ENCODE measurements around the gene SLC25A53.

DNA sequence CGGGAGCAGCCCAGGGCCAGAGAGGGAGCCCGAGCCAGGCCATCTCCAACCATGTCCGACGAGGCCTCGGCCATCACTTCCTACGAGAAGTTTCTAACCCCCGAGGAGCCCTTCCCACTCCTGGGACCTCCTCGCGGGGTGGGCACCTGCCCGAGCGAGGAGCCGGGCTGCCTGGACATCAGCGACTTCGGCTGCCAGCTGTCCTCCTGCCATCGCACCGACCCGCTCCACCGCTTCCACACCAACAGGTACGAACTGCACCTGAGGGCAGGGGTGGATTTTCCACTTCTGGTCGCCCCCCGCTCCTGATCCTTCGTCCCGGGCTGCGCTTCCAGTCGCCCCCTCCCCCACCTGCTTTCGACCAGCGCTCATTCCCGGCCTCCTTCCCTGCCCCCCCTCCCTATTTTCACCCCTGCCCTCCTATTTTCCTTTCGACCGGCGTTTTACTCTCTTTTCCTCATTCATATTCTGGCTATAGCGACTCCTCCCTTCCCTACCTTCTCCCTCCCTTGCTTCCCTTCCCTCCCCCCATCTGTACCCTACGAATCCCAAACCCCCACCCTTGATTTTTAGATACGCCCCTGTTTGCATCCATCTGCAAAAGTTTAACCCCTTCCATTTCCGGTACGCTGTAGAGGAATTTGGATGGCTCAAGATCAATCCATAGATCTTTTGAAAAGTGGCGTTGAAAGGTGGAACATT, 10.1 kb upstream of the SLC25A53 start:
- TF ChIP-seq EZH2 (IDR thresholded peaks at IDR 0.05; ENCODE audit: borderline replicate concordance, low read length) (no peak), CTCF (conservative IDR thresholded peaks at IDR 0.05 in 1 of 2, IDR thresholded peaks at IDR 0.05 in 1 of 2; ENCODE audit: extremely low read depth in 1 of 2, insufficient read depth in 1 of 2, low read depth in 1 of 2, low read length in 2 of 2) (no peak)

Measured in mammary epithelial cell (primary cell).